ENCODE data around the gene UNG.

UNG gene

GRCh38 chr12:109121346-109121880 lies 24.0 kb downstream of the UNG start:
- Histone ChIP-seq H3K27ac (ENCODE audit: low read depth, low read length) (no peak overlapping the region), H3K4me1 (ENCODE audit: control insufficient read depth, insufficient read depth, low read length) (no peaks in the 10 kb centered on the region), H3K9ac (ENCODE audit: low read depth, low read length) (no peak overlapping the region), H3K9me3 (ENCODE audit: control insufficient read depth, insufficient read depth, low read length) (no peaks in the 10 kb centered on the region), H3K36me3 (ENCODE audit: control insufficient read depth, insufficient read depth, low read length) (no peaks in the 10 kb centered on the region), H3K4me3 (ENCODE audit: low read depth, low read length) (no peak overlapping the region), H3K27me3 (ENCODE audit: control insufficient read depth, insufficient read depth, low read length) (no peaks in the 10 kb centered on the region)

GRCh38 chr12:109124878-109125648 lies 27.7 kb downstream of the UNG start:
- Histone ChIP-seq H3K4me3 (ENCODE audit: low read depth, low read length) (no peak overlapping the region), H3K9ac (ENCODE audit: low read depth, low read length) (no peak overlapping the region), H3K27me3 (ENCODE audit: control insufficient read depth, insufficient read depth, low read length) (no peaks in the 10 kb centered on the region), H3K4me1 (ENCODE audit: control insufficient read depth, insufficient read depth, low read length) (no peaks in the 10 kb centered on the region), H3K36me3 (ENCODE audit: control insufficient read depth, insufficient read depth, low read length) (no peaks in the 10 kb centered on the region), H3K27ac (ENCODE audit: low read depth, low read length) (no peak overlapping the region), H3K9me3 (ENCODE audit: control insufficient read depth, insufficient read depth, low read length) (no peaks in the 10 kb centered on the region)

- no peak overlapping the region for H3K4me3 ChIP-seq (ENCODE audit: low read depth, low read length)
- H3K36me3 ChIP-seq (ENCODE audit: control insufficient read depth, insufficient read depth, low read length), result no peaks in the 10 kb centered on the region
- H3K27ac ChIP-seq (ENCODE audit: low read depth, low read length), result no peak overlapping the region
- H3K9ac ChIP-seq (ENCODE audit: low read depth, low read length), result no peak overlapping the region
- H3K9me3 ChIP-seq (ENCODE audit: control insufficient read depth, insufficient read depth, low read length), result no peaks in the 10 kb centered on the region
- H3K27me3 ChIP-seq (ENCODE audit: control insufficient read depth, insufficient read depth, low read length), result no peaks in the 10 kb centered on the region
- H3K4me1 ChIP-seq (ENCODE audit: control insufficient read depth, insufficient read depth, low read length), result no peaks in the 10 kb centered on the region
These were observed 28.4 kb downstream of the UNG start for GRCh38 chr12:109125791-109126190.

GRCh38 chr12:109126784-109127183 lies 29.4 kb downstream of the UNG start:
- H3K27me3 ChIP-seq (ENCODE audit: control insufficient read depth, insufficient read depth, low read length), result no peaks in the 10 kb centered on the region
- no peak overlapping the region for H3K9ac ChIP-seq (ENCODE audit: low read depth, low read length)
- H3K9me3 ChIP-seq (ENCODE audit: control insufficient read depth, insufficient read depth, low read length), result no peaks in the 10 kb centered on the region
- no peaks in the 10 kb centered on the region for H3K4me1 ChIP-seq (ENCODE audit: control insufficient read depth, insufficient read depth, low read length)
- no peaks in the 10 kb centered on the region for H3K36me3 ChIP-seq (ENCODE audit: control insufficient read depth, insufficient read depth, low read length)
- H3K4me3 ChIP-seq (ENCODE audit: low read depth, low read length), result no peak overlapping the region
- no peak overlapping the region for H3K27ac ChIP-seq (ENCODE audit: low read depth, low read length)

GRCh38 chr12:109127533-109128242 lies 30.3 kb downstream of the UNG start:
- Histone ChIP-seq H3K9me3 (ENCODE audit: control insufficient read depth, insufficient read depth, low read length) (no peaks in the 10 kb centered on the region), H3K9ac (ENCODE audit: low read depth, low read length) (no peak overlapping the region), H3K36me3 (ENCODE audit: control insufficient read depth, insufficient read depth, low read length) (no peaks in the 10 kb centered on the region), H3K27me3 (ENCODE audit: control insufficient read depth, insufficient read depth, low read length) (no peaks in the 10 kb centered on the region), H3K4me3 (ENCODE audit: low read depth, low read length) (no peak overlapping the region), H3K4me1 (ENCODE audit: control insufficient read depth, insufficient read depth, low read length) (no peaks in the 10 kb centered on the region), H3K27ac (ENCODE audit: low read depth, low read length) (no peak overlapping the region)

- H3K27ac ChIP-seq (ENCODE audit: low read depth, low read length), result no peak overlapping the region
- no peaks in the 10 kb centered on the region for H3K27me3 ChIP-seq (ENCODE audit: control insufficient read depth, insufficient read depth, low read length)
- no peak overlapping the region for H3K9ac ChIP-seq (ENCODE audit: low read depth, low read length)
- no peaks in the 10 kb centered on the region for H3K4me1 ChIP-seq (ENCODE audit: control insufficient read depth, insufficient read depth, low read length)
- H3K4me3 ChIP-seq (ENCODE audit: low read depth, low read length), result no peak overlapping the region
- no peaks in the 10 kb centered on the region for H3K9me3 ChIP-seq (ENCODE audit: control insufficient read depth, insufficient read depth, low read length)
- no peaks in the 10 kb centered on the region for H3K36me3 ChIP-seq (ENCODE audit: control insufficient read depth, insufficient read depth, low read length)
These were observed 33.1 kb downstream of the UNG start for GRCh38 chr12:109130297-109131153.

GRCh38 chr12:109131154-109132050 lies 34.0 kb downstream of the UNG start:
- Histone ChIP-seq H3K9ac (ENCODE audit: low read depth, low read length) (no peak overlapping the region), H3K27ac (ENCODE audit: low read depth, low read length) (no peak overlapping the region), H3K27me3 (ENCODE audit: control insufficient read depth, insufficient read depth, low read length) (no peaks in the 10 kb centered on the region), H3K9me3 (ENCODE audit: control insufficient read depth, insufficient read depth, low read length) (no peaks in the 10 kb centered on the region), H3K4me1 (ENCODE audit: control insufficient read depth, insufficient read depth, low read length) (no peaks in the 10 kb centered on the region), H3K4me3 (ENCODE audit: low read depth, low read length) (no peak overlapping the region), H3K36me3 (ENCODE audit: control insufficient read depth, insufficient read depth, low read length) (no peaks in the 10 kb centered on the region)

- Histone ChIP-seq H3K27me3 (ENCODE audit: control insufficient read depth, insufficient read depth, low read length) (no peaks in the 10 kb centered on the region), H3K9ac (ENCODE audit: low read depth, low read length) (no peak overlapping the region), H3K4me1 (ENCODE audit: control insufficient read depth, insufficient read depth, low read length) (no peaks in the 10 kb centered on the region), H3K36me3 (ENCODE audit: control insufficient read depth, insufficient read depth, low read length) (no peaks in the 10 kb centered on the region), H3K4me3 (ENCODE audit: low read depth, low read length) (no peak overlapping the region), H3K27ac (ENCODE audit: low read depth, low read length) (no peak overlapping the region), H3K9me3 (ENCODE audit: control insufficient read depth, insufficient read depth, low read length) (no peaks in the 10 kb centered on the region)
These were observed 37.0 kb downstream of the UNG start for GRCh38 chr12:109134186-109134917.

GRCh38 chr12:109137055-109137454 lies 39.7 kb downstream of the UNG start:
- H3K4me3 ChIP-seq (ENCODE audit: low read depth, low read length), result no peak overlapping the region
- H3K9me3 ChIP-seq (ENCODE audit: control insufficient read depth, insufficient read depth, low read length), result no peaks in the 10 kb centered on the region
- no peaks in the 10 kb centered on the region for H3K4me1 ChIP-seq (ENCODE audit: control insufficient read depth, insufficient read depth, low read length)
- no peak overlapping the region for H3K27ac ChIP-seq (ENCODE audit: low read depth, low read length)
- H3K9ac ChIP-seq (ENCODE audit: low read depth, low read length), result no peak overlapping the region
- no peaks in the 10 kb centered on the region for H3K27me3 ChIP-seq (ENCODE audit: control insufficient read depth, insufficient read depth, low read length)
- no peaks in the 10 kb centered on the region for H3K36me3 ChIP-seq (ENCODE audit: control insufficient read depth, insufficient read depth, low read length)

GRCh38 chr12:109139360-109139759 lies 42.0 kb downstream of the UNG start:
- no peaks in the 10 kb centered on the region for H3K36me3 ChIP-seq (ENCODE audit: control insufficient read depth, insufficient read depth, low read length)
- no peak overlapping the region for H3K27ac ChIP-seq (ENCODE audit: low read depth, low read length)
- no peaks in the 10 kb centered on the region for H3K9me3 ChIP-seq (ENCODE audit: control insufficient read depth, insufficient read depth, low read length)
- H3K27me3 ChIP-seq (ENCODE audit: control insufficient read depth, insufficient read depth, low read length), result no peaks in the 10 kb centered on the region
- H3K4me1 ChIP-seq (ENCODE audit: control insufficient read depth, insufficient read depth, low read length), result no peaks in the 10 kb centered on the region
- H3K4me3 ChIP-seq (ENCODE audit: low read depth, low read length), result no peak overlapping the region
- H3K9ac ChIP-seq (ENCODE audit: low read depth, low read length), result no peak overlapping the region

All from HUES48 (cell line).